Adrenal gland (tissue), 12 donors: Measurements from ENCODE around the gene KIF26B. TPM values are rescaled to one million over a fixed set of nuclear protein-coding genes. Genes with fewer than 3 reads are reported as not detected.
"Not testable (repeated sequence)": the region's sequence is repeated elsewhere in the genome, so short reads cannot be mapped to it uniquely, and the experiment has no call there.

ENCODE experiments used
- DNase-seq, 7 donors: peaks; one replicate each; pipeline ENCODE4 v3.0.0-alpha.2; 2019 to 2020
- H3K27ac ChIP-seq, 5 donors: fragments of 200-600 bp; sonication (generic) in 4 of 5; 1 replicate in 3 of 5; 2 replicates in 2 of 5; pipeline versions ENCODE4 v1.5.1 to v1.8.0; 2016 to 2020; ENCODE audit warnings: mild to moderate bottlenecking in 1 of 5
- H3K27me3 ChIP-seq: fragments of 200-600 bp; 2 replicates; pipeline ENCODE4 v1.8.0; 2021
- H3K36me3 ChIP-seq, 2 donors: fragments of 200-600 bp; replicated peaks in 1 of 2; 1 replicate in 1 of 2; 2 replicates in 1 of 2; pipeline versions ENCODE4 v1.5.1 to v1.8.0; 2018 to 2022
- H3K4me1 ChIP-seq, 2 donors: fragments of 200-600 bp; replicated peaks in 1 of 2; 1 replicate in 1 of 2; 2 replicates in 1 of 2; pipeline versions ENCODE4 v1.5.1 to v1.8.0; 2018 to 2021
- H3K4me3 ChIP-seq, 4 donors: fragments of 200-600 bp; sonication (generic) in 3 of 4; one replicate each; pipeline ENCODE4 v1.5.1; 2016 to 2018
- H3K9me3 ChIP-seq, 3 donors: fragments of 200-600 bp; sonication (generic) in 1 of 3; replicated peaks in 1 of 3; 1 replicate in 2 of 3; 2 replicates in 1 of 3; pipeline versions ENCODE4 v1.5.1 to v1.8.0; 2016 to 2021
- CTCF ChIP-seq, 6 experiments: fragments of 450-650 bp in 4 of 6; fragments of 200-600 bp in 2 of 6; sonication (generic) in 1 of 6; IDR thresholded peaks; 1 replicate in 5 of 6; 2 replicates in 1 of 6; pipeline versions ENCODE4 v1.5.1 to v1.8.0; 2016 to 2021; ENCODE audit warnings: antibody characterized with exemption in 6 of 6, mild to moderate bottlenecking in 2 of 6, moderate library complexity in 1 of 6
- POLR2A ChIP-seq, 2 donors: fragments of 450-650 bp; IDR thresholded peaks; one replicate each; pipeline ENCODE4 v1.6.1; 2017; ENCODE audit warnings: antibody characterized with exemption in 2 of 2, mild to moderate bottlenecking in 2 of 2, moderate library complexity in 1 of 2
- WGBS, 4 donors: extraction: QIAGEN DNeasy Blood & Tissue Kit in 2 of 4; methylation state at CpG; one replicate each; pipeline versions ENCODE4 v1.1.5 to v1.1.7; 2013 to 2017; 5-methylcytosine and 5-hydroxymethylcytosine counted together
- intact Hi-C, 2 donors: fragments of 100-400 bp; cut with DNase I; formaldehyde crosslinking; loops; one replicate each; pipeline versions ENCODE4 v1.14.1 to v1.15.0; 2022 to 2023
- polyA plus RNA-seq, 3 donors: library from polyadenylated mRNA; stranded (reverse); fragments of 200-250 nt in 2 of 3; fragments of 350-450 nt in 1 of 3; fragmentation: Illumina TruSeq in 1 of 3; extraction: RNeasy Lipid Tissue Mini Kit (QIAGEN cat#74804) in 1 of 3; gene quantifications; one replicate each; pipeline ENCODE4 v1.2.3, GENCODE V29; 2013 to 2014
- total RNA-seq, 9 donors: library from RNA; depleted of rRNA in 4 of 9; stranded (reverse); fragments of >200 nt in 4 of 9; fragments of 120-200 nt in 1 of 9; fragmentation: NEBNext Ultra II Directional in 1 of 9; extraction: Animal tissue kit (Norgen Biotek cat#: 25700) in 1 of 9; gene quantifications; one replicate each; pipeline versions ENCODE4 v1.1.0 to v1.2.4, GENCODE V29; 2013 to 2023
- donor health status: healthy with polysubstance abuse.
- donor health status: Bipolar disorder and iron deficiency.
- donor health status: DM: yes; HTN: yes; CAD: no.
- donor health status: DM: no; HTN: no; CAD: no.
- donor health status: DM: no; HTN: no; CAD: no.
- donor health status: DM: yes; HTN: yes; CAD: no.

The KIF26B gene
- total and polyA plus RNA-seq, 12 donors, result 0.20 to 4.6 (median 2.6) TPM

GRCh38 chr1:245336149-245336983, 181.6 kb downstream of the KIF26B start:
- WGBS, 4 donors, result 69 to 79% (median 76%) methylated on average over 22 of the region's 22 CpGs
- H3K4me1 ChIP-seq, result no peaks in the 10 kb centered on the region
- H3K27ac ChIP-seq, result no peak overlapping the region
- no peak overlapping the region for H3K4me3 ChIP-seq
- no peaks in the 10 kb centered on the region for H3K36me3 ChIP-seq
- DNase-seq, result no peak
- no peak for TF ChIP-seq CTCF (IDR thresholded peaks at IDR 0.05)
- TF ChIP-seq POLR2A (IDR thresholded peaks at IDR 0.05), result no peak
- no peaks in the 10 kb centered on the region for H3K27me3 ChIP-seq
- intact Hi-C loops, result no loop called here
- no peaks in the 10 kb centered on the region for H3K9me3 ChIP-seq

GRCh38 chr1:245336984-245337355, 182.2 kb downstream of the KIF26B start:
- H3K27ac ChIP-seq, DNase-seq, H3K36me3 ChIP-seq, intact Hi-C loops, H3K4me1 ChIP-seq, H3K4me3 ChIP-seq, H3K27me3 ChIP-seq, H3K9me3 ChIP-seq: not testable (repeated sequence)
- 94 to 100% (median 98%) methylated on average over 2 of the region's 2 CpGs for WGBS, 4 donors

GRCh38 chr1:245337829-245338484, 183.2 kb downstream of the KIF26B start:
- no peaks in the 10 kb centered on the region for H3K36me3 ChIP-seq
- TF ChIP-seq CTCF (IDR thresholded peaks at IDR 0.05), result no peak
- no peaks in the 10 kb centered on the region for H3K27me3 ChIP-seq
- intact Hi-C loops, result no loop called here
- no peak overlapping the region for H3K27ac ChIP-seq
- H3K4me1 ChIP-seq, result no peaks in the 10 kb centered on the region
- H3K4me3 ChIP-seq, result no peak overlapping the region
- no peak for DNase-seq
- H3K9me3 ChIP-seq, result no peaks in the 10 kb centered on the region
- 76 to 84% (median 78%) methylated on average over 10 of the region's 10 CpGs for WGBS, 4 donors

GRCh38 chr1:245338485-245338877, 183.7 kb downstream of the KIF26B start:
- TF ChIP-seq POLR2A (IDR thresholded peaks at IDR 0.05) (no peak), CTCF (IDR thresholded peaks at IDR 0.05) (no peak)
- Histone ChIP-seq H3K9me3 (no peaks in the 10 kb centered on the region), H3K4me1 (no peaks in the 10 kb centered on the region), H3K27ac (no peak overlapping the region), H3K27me3 (no peaks in the 10 kb centered on the region), H3K36me3 (no peaks in the 10 kb centered on the region), H3K4me3 (no peak overlapping the region)
- intact Hi-C loops, result no loop called here
- no peak for DNase-seq
- WGBS, 4 donors, result 89 to 100% (median 91%) methylated on average over 5 of the region's 5 CpGs
